Activated T-helper 9 cell treated with anti-CD3 and anti-CD28 coated beads, Interleukin-2, amount 50 U/mL, for 16 hours (primary cell): ENCODE results near the gene IGLON5.

Source experiments
- DNase-seq: peaks from one replicate; pipeline ENCODE4 v3.0.0-alpha.2; 2020; ENCODE audit warnings: low read depth

Gene IGLON5

DNA sequence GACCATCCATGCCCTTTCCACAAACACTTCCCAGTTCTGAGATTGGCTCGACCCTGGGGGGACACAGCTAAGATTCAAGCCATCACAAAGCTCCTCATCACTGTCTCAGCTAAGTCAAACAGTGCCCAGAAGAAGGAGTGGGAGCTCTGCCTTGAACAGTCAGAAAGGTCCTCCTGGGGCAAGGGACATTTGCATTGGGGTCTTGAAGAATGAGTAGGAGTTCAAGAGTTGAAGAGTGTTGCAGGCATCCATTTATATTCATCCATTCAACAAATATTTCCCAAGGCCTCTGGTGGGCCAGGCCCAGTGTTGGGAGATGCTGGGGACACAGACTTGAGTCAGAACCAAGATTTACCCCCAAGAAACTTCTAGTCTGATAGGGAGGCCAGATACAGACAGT, 6.5 kb downstream of the IGLON5 start:
- DNase-seq = no peak

GRCh38 chr19:51318687-51319648, 7.5 kb downstream of the IGLON5 start:
- DNase-seq = no peak

- no peak for DNase-seq
These were observed 8.3 kb downstream of the IGLON5 start for GRCh38 chr19:51319649-51320279.

GRCh38 chr19:51320280-51320657, 8.8 kb downstream of the IGLON5 start:
- DNase-seq = no peak

- DNase-seq = no peak
These were observed 10.4 kb downstream of the IGLON5 start for GRCh38 chr19:51321799-51322198.

DNA sequence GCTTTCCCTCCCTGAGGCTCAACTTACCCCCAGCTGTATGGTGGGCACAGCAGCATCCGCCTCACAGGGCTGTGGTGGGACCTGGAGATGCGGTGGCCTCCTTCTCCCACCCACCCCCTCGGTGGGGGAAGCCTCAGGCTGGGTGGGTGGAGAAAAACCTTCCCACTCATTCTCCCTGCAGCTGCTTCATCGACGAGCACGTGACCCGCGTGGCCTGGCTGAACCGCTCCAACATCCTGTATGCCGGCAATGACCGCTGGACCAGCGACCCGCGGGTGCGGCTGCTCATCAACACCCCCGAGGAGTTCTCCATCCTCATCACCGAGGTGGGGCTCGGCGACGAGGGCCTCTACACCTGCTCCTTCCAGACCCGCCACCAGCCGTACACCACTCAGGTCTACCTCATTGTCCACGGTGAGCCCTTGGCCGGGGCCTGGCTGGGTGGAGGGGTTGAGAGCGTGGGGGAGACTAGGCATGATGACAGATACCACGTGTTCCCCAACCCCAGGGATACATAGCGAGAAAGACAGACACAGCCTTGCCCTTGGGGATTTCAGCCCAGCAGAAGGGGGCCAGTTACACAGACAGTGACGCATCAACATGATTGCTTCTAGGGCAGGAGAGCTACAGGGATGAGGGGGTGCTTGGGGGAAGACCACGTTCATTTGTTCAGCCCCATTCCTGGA, 12.2 kb downstream of the IGLON5 start:
- no peak for DNase-seq

DNA sequence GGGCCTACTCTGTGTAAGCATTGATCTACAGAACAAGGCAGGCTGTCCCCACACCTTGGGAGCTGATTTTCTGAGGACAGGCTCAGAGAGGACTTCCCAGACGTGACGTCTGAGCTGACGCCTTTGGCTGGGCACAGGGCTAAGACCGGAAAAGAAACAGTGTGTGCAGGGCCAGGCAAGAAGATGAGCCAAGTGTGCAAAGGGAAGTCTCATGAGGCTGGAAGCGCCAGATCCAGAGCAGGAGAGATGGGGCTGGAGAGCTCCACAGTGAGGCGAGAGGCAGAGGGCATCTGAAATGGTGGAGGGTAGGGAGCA, 12.7 kb downstream of the IGLON5 start:
- no peak for DNase-seq

DNA sequence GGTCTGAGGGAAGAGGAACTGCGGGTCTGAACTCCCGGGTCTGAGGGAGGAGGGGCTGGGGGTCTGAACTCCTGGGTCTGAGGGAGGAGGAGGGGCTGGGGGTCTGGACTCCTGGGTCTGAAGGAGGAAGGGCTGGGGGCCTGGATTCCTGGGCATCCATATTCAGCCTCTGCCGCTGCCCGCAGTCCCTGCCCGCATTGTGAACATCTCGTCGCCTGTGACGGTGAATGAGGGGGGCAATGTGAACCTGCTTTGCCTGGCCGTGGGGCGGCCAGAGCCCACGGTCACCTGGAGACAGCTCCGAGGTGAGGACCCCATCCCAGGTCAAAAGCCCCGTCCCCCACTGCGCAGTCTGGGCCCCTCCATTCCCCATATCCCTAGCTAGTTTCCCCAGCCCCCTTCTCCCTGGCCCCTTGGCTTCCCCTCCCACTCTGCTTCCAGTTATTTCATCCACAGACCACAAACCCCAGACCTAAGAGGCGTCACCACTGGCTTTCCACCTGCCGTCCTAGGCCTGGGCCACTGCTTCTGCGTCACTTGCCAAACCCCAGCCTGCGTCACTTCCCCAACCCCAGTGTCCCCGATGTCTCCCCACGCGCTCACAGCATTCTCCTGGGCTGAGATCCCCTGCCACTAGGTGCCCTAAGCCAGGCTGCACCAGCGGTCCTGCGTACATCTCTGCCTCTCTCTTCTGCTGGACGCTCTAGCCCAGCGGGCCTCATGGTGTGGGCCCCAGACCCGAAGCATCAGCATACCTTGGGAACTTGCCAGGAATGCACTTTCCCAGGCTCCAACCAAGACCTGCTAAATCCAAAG, 13.9 kb downstream of the IGLON5 start:
- DNase-seq = no peak

- DNase-seq = no peak
These were observed 15.0 kb downstream of the IGLON5 start for GRCh38 chr19:51326216-51327065.

- DNase-seq = peak; percentile 30
These were observed 15.9 kb downstream of the IGLON5 start for GRCh38 chr19:51327066-51328001.

DNA sequence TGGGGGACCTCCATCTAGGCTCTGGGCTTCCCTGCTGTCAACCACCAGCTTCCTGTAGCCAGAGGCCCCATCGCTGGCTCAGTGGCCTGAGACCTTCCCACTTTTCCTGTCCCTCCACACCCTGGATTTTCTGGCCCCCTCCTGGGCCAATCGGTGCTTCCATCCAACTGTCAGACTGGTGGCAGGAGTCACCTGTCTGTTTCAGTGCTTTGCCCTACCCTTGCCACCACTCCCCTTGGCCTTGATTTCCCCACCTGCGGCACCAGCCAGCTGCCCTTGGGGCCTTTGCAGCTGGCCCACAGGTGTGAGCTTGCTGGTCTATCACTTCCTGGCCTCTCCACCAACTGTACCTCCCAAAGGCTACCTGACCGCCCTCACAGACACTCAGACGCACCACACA, 18.0 kb downstream of the IGLON5 start:
- no peak for DNase-seq

DNA sequence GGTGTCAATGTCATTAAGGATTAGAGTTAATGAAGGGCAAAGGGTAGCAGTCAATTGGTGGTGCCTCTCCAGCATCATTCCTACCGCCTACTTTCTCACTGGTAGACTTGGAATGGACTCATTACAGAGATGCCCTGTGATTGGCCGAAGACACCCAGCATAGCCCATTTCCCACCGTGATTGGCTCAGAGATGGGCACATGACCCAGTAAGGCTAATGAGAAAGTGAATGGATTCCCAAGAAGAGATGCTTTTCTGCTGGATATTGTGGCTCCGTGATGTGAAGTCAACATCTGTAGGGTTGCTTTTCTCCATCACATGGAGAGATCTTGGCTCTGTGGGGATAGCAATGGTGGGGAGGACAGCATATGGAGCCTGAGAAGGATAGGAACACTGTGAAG, 18.9 kb downstream of the IGLON5 start:
- no peak for DNase-seq

DNA sequence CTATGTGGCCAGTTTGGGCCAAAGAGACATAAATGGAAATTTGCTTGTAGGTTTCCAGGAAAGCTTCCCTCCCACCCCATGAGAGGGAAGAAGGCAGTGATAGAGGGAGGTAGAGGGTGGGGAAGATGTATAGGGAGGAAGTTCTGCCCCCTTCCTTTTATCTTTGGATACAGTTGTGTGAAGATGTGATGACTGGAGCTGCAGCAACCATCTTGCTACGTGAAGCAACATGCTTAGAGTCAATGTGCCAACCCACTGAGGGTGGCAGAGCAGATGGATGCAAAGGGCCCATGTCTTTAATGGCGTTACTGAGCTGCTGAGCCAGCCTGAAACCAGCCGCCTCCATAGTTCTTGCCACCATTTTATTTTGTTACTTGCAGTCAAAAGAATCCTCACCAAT, 19.7 kb downstream of the IGLON5 start:
- no peak for DNase-seq

GRCh38 chr19:51331716-51332115, 20.3 kb downstream of the IGLON5 start:
- no peak for DNase-seq

DNA sequence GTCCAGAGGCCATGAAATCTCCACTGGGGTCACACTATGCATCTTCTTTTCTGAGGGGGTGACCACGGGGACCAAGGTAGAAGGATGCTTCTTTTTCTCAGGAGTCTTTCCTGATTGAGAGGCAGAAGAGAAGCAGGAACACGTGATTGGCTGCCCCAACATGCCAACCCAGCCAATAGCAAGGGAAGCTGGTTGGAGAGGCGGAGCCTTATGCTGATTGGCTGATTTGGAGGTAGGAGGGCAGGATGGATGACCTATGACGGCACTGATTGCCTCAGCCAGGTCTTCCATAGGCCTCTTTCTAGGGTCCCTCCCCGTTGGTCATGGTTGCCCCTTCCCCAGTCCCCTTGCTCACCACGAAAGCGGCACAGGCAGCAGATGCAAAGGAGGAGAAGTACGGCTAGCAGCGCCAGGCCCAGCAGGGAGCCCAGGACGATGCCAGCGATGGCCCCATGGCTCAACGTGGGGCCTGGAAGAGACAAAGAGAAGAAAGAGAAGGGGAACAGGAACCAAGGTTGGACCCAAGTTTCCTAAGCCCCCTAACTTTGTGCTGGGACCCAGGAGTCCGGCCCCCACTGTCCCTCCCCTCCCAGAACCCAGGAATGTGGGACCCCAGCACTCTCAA, 22.5 kb downstream of the IGLON5 start:
- DNase-seq = no peak

- no peak for DNase-seq
These were observed 25.9 kb downstream of the IGLON5 start for GRCh38 chr19:51337141-51337860.

DNA sequence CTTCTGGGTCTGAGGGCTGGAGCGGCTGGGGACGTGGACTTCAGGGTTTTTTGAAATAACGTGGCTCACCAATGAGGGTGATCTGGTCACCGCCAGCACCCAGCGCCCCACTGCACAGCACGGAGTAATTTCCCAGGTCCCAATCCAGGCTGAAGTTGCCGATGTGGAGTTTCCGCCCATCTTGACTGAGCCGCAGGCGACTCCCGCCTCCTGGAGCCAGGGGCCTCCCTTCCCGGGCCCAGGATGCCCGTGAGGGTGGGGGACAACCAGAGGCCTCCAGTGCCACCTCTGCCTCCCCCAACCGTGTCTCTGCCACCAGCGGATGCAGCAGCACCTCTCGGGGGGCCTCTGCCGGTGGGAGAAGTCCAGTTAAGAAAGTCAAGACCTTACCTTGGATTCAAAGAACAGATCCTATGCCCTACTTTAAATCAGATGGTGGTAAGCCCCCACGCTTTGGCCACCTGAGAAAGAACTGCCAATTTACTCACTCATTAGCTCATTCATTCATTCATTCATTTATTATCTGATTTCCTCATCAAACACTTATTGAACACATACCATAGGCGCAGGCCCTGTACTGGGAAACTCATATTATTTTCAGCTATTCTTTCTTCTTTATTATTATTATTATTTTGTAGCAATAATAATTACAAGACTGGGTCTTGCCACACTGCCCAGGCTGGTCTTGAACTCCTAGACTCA, 26.6 kb downstream of the IGLON5 start:
- no peak for DNase-seq

DNA sequence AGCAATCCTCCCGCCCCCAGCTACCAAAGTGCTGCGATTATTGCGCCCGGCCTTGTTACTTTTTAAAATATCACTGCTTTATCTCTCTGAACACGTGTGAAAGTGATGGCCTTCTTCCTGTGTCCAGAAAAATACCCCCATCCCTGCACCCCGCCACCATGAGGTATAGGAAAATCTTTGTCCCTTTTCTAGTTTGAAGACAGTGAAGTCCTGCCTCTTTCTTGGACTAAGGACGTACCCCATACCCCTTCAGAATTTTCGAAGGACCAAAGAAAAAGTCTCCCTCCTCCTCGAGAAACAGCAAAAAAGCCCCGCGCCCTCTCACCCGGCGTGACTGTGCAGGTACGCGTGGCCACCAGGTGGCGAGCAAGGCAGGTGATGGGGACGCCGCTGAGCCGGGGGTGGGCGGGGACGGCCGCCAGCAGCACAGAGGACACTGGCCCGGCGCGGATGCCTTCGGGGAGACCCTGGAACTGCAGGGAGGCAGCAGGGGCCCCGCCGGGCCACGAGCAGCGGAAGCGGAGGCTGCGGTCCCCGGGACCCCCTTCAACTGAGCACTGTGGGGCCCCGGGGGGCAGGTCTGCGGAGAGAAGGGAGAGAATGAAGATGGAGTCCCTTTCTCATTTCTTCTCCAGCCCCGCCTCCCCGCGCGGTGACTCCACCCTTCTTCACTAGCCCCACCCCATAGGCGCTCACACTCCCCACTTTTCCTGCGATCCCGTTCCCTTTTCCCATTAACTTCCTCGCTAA, 27.3 kb downstream of the IGLON5 start:
- peak; percentile 82 for DNase-seq
